ENCODE measurements around the gene SESN3.
"Not testable (repeated sequence)": the region's sequence is repeated elsewhere in the genome, so short reads cannot be mapped to it uniquely, and the experiment has no call there.

The SESN3 gene

GRCh38 chr11:95219599-95219998 is 11.4 kb downstream of the SESN3 start:
- no peak for DNase-seq (ENCODE audit: low read depth)

- no peak for DNase-seq (ENCODE audit: low read depth)
These were observed 12.9 kb downstream of the SESN3 start for GRCh38 chr11:95218149-95218548.

- DNase-seq (ENCODE audit: low read depth), result no peak
These were observed 18.4 kb downstream of the SESN3 start for GRCh38 chr11:95212609-95213008.

- not testable (repeated sequence) for DNase-seq (ENCODE audit: low read depth)
These were observed 21.5 kb downstream of the SESN3 start for GRCh38 chr11:95209535-95209934.

- no peak for DNase-seq (ENCODE audit: low read depth)
These were observed 30.1 kb downstream of the SESN3 start for GRCh38 chr11:95200781-95201457.

GRCh38 chr11:95195831-95196230 is 35.2 kb downstream of the SESN3 start:
- DNase-seq (ENCODE audit: low read depth), result no peak

- DNase-seq (ENCODE audit: low read depth), result no peak
These were observed 37.5 kb downstream of the SESN3 start for GRCh38 chr11:95193541-95193940.

GRCh38 chr11:95192717-95193116 is 38.3 kb downstream of the SESN3 start:
- no peak for DNase-seq (ENCODE audit: low read depth)

- no peak for DNase-seq (ENCODE audit: low read depth)
These were observed 43.3 kb downstream of the SESN3 start for GRCh38 chr11:95187723-95188122.

GRCh38 chr11:95182397-95182796 is 48.6 kb downstream of the SESN3 start:
- DNase-seq (ENCODE audit: low read depth), result no peak

GRCh38 chr11:95175818-95176380 is 55.1 kb downstream of the SESN3 start:
- no peak for DNase-seq (ENCODE audit: low read depth)

- DNase-seq (ENCODE audit: low read depth), result no peak
These were observed 60.7 kb downstream of the SESN3 start for GRCh38 chr11:95170294-95170693.

GRCh38 chr11:95166781-95167180 is 64.2 kb downstream of the SESN3 start:
- no peak for DNase-seq (ENCODE audit: low read depth)

- no peak for DNase-seq (ENCODE audit: low read depth)
These were observed 65.4 kb downstream of the SESN3 start for GRCh38 chr11:95165638-95166037.

GRCh38 chr11:95163106-95163505 is 67.9 kb downstream of the SESN3 start:
- no peak for DNase-seq (ENCODE audit: low read depth)

GRCh38 chr11:95161248-95161647 is 69.8 kb downstream of the SESN3 start:
- no peak for DNase-seq (ENCODE audit: low read depth)

GRCh38 chr11:95157824-95158223 is 73.2 kb downstream of the SESN3 start:
- DNase-seq (ENCODE audit: low read depth), result no peak

- DNase-seq (ENCODE audit: low read depth), result no peak
These were observed 74.0 kb downstream of the SESN3 start for GRCh38 chr11:95156916-95157541.

GRCh38 chr11:95156133-95156721 is 74.8 kb downstream of the SESN3 start:
- no peak for DNase-seq (ENCODE audit: low read depth)

- no peak for DNase-seq (ENCODE audit: low read depth)
These were observed 75.6 kb downstream of the SESN3 start for GRCh38 chr11:95155385-95155784.

GRCh38 chr11:95154514-95154913 is 76.5 kb downstream of the SESN3 start:
- DNase-seq (ENCODE audit: low read depth), result peak; percentile 54

- no peak for DNase-seq (ENCODE audit: low read depth)
These were observed 77.2 kb downstream of the SESN3 start for GRCh38 chr11:95153857-95154246.
